ENCODE measurements around the gene SOX8. TPM values are rescaled to one million over a fixed set of nuclear protein-coding genes. Genes with fewer than 3 reads are reported as not detected.

Gene SOX8
- total RNA-seq, result 0.71 and 1.3 TPM in 2 replicates

DNA sequence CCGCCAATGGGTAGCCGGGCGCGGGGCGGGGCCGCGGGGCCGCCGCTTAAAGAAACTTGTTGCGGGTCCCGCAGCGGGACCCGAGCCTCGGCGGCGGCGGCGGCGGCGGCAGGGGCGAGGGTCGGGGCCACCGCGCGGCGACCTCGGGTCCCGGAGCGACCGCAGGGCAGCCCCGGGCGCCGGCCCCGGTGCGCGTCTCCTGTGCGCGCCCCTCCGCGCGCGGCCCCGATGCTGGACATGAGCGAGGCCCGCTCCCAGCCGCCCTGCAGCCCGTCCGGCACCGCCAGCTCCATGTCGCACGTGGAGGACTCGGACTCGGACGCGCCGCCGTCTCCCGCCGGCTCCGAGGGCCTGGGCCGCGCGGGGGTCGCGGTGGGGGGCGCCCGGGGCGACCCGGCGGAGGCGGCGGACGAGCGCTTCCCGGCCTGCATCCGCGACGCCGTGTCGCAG, at the start of gene SOX8:
Gene SOX8 (plus strand): TSS at position 76 of the 450 bp plus-strand sequence. CDS start 153 bp downstream, at position 229.
- Histone ChIP-seq H3K27me3 (ENCODE audit: control insufficient read depth, insufficient read depth, low read length) (peaks cover 87% of the 10 kb centered on the region), H3K36me3 (ENCODE audit: control insufficient read depth, insufficient read depth, low read length) (no peaks in the 10 kb centered on the region), H3K4me3 (ENCODE audit: low read depth, low read length) (peak within 1 kb of the TSS; percentile 27)
- no peak for DNase-seq (ENCODE audit: low read depth)
- TF ChIP-seq, protein P1, sequence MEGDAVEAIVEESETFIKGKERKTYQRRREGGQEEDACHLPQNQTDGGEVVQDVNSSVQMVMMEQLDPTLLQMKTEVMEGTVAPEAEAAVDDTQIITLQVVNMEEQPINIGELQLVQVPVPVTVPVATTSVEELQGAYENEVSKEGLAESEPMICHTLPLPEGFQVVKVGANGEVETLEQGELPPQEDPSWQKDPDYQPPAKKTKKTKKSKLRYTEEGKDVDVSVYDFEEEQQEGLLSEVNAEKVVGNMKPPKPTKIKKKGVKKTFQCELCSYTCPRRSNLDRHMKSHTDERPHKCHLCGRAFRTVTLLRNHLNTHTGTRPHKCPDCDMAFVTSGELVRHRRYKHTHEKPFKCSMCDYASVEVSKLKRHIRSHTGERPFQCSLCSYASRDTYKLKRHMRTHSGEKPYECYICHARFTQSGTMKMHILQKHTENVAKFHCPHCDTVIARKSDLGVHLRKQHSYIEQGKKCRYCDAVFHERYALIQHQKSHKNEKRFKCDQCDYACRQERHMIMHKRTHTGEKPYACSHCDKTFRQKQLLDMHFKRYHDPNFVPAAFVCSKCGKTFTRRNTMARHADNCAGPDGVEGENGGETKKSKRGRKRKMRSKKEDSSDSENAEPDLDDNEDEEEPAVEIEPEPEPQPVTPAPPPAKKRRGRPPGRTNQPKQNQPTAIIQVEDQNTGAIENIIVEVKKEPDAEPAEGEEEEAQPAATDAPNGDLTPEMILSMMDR (IDR thresholded peaks at IDR 0.05; ENCODE audit: insufficient read depth, low read length, poor library complexity, severe bottlenecking), result no peak

DNA sequence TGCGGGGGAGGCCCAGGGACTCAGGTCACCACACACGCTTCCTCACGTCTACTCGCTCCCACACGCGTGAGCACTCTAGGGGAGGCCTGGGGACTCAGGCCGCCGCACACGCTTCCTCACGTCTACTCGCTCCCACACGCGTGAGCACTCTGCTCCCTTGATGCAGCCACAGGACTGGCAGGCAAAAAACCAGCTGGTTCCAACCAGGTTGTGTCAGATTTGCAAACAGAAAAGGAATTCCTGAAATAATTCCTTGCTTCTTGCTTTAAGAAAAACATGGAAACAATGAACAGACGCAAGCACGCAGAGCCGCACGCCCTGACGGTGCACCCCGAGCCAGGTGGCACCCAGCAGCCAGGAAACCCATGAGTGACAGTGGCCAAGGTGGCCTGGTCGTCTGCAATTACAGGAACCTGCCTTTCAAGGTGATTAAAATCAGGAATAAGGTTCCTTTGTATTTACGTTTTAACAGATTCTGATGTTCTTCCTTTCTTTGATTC, 48.7 kb upstream of the SOX8 start:
- no peak for DNase-seq (ENCODE audit: low read depth)
- H3K4me3 ChIP-seq (ENCODE audit: low read depth, low read length), result no peak overlapping the region
- H3K36me3 ChIP-seq (ENCODE audit: control insufficient read depth, insufficient read depth, low read length), result no peaks in the 10 kb centered on the region
- TF ChIP-seq, protein P1 (IDR thresholded peaks at IDR 0.05; ENCODE audit: insufficient read depth, low read length, poor library complexity, severe bottlenecking), result no peak
- no peaks in the 10 kb centered on the region for H3K27me3 ChIP-seq (ENCODE audit: control insufficient read depth, insufficient read depth, low read length)

DNA sequence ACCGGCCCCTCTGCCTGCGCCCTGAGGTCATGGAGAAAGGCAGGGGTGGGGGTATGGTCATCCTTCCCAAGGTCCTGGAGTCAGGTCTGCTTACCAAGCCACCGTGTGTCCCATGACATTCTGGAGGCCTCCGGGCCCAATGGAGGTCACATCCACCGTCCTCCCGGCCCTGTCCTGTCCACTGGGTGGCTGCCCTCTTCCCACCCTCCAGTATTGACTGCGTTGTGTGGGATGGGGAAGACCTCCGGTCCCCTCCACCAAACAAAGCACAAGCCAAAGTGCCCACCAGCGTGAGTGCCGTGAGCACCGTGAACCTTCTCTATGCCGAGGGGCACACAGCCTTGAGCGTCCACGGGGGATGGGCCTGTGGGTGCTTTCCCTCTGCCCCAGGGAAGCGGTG, 48.0 kb upstream of the SOX8 start:
- Histone ChIP-seq H3K36me3 (ENCODE audit: control insufficient read depth, insufficient read depth, low read length) (no peaks in the 10 kb centered on the region), H3K27me3 (ENCODE audit: control insufficient read depth, insufficient read depth, low read length) (no peaks in the 10 kb centered on the region), H3K4me3 (ENCODE audit: low read depth, low read length) (no peak overlapping the region)
- DNase-seq (ENCODE audit: low read depth), result no peak
- TF ChIP-seq, protein P1 (IDR thresholded peaks at IDR 0.05; ENCODE audit: insufficient read depth, low read length, poor library complexity, severe bottlenecking), result no peak

DNA sequence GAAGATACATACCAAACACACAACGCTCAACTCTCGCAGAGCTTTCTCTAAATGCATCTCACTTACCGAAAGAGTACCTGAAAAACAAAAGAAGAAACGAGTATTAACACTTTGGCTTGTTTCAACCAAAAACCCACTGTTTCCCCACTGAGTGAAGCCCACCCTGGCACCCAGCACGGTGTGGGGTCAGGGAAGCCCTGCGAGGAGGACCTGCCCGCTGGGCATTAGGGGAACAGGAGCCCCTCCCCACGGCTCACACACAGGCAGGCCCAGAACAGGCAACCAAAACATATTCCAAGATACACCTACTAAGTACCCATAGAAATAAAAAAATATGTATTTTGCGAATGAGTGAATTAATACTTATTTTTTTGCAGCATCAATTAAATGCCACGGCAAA, 47.4 kb upstream of the SOX8 start:
- no peak for DNase-seq (ENCODE audit: low read depth)
- TF ChIP-seq, protein P1 (IDR thresholded peaks at IDR 0.05; ENCODE audit: insufficient read depth, low read length, poor library complexity, severe bottlenecking), result no peak
- Histone ChIP-seq H3K27me3 (ENCODE audit: control insufficient read depth, insufficient read depth, low read length) (no peaks in the 10 kb centered on the region), H3K4me3 (ENCODE audit: low read depth, low read length) (no peak overlapping the region), H3K36me3 (ENCODE audit: control insufficient read depth, insufficient read depth, low read length) (no peaks in the 10 kb centered on the region)

DNA sequence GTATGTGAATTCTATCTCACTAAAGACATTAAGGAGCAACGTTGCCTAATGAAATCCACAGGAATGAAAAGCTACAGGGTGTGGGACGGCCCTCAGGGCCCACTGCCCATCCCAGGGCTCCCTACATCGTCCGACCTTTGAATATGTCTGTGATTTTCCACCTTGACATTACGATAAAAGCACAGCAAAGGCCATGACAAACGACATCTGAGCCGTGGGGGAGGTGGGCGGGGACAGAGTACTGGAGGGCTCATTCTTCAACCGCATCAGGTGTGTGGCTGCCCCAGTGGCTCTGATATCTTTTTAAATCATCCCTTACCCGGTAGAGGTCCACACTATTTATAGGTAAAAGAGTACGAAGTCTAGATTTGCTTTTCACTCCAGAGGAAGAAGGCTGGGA, 45.9 kb upstream of the SOX8 start:
- Histone ChIP-seq H3K4me3 (ENCODE audit: low read depth, low read length) (no peak overlapping the region), H3K36me3 (ENCODE audit: control insufficient read depth, insufficient read depth, low read length) (no peaks in the 10 kb centered on the region), H3K27me3 (ENCODE audit: control insufficient read depth, insufficient read depth, low read length) (no peaks in the 10 kb centered on the region)
- DNase-seq (ENCODE audit: low read depth), result no peak
- TF ChIP-seq, protein P1 (IDR thresholded peaks at IDR 0.05; ENCODE audit: insufficient read depth, low read length, poor library complexity, severe bottlenecking), result no peak

DNA sequence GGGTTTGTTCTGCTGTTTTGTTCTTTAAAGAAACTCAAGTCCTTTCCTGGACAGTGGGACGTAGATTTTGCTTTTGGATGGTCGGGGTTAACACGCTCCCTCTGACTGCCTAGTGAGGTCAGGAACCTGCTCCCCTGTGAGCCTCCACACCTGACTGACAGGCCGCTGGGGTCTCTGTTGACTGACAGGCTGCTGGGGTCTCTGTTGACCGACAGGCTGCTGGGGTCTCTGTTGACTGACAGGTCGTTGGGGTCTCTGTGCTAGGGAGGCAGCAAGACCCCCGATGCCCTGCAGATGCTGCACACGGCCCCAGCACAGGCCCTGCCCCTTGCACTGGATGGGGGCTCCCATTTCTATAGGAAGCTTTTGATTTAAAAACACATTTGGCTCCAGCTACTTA, 44.3 kb upstream of the SOX8 start:
- H3K36me3 ChIP-seq (ENCODE audit: control insufficient read depth, insufficient read depth, low read length), result no peaks in the 10 kb centered on the region
- TF ChIP-seq, protein P1 (IDR thresholded peaks at IDR 0.05; ENCODE audit: insufficient read depth, low read length, poor library complexity, severe bottlenecking), result no peak
- H3K27me3 ChIP-seq (ENCODE audit: control insufficient read depth, insufficient read depth, low read length), result no peaks in the 10 kb centered on the region
- DNase-seq (ENCODE audit: low read depth), result no peak
- no peak overlapping the region for H3K4me3 ChIP-seq (ENCODE audit: low read depth, low read length)

Measured in kidney epithelial cell (primary cell).